ENCODE data around the gene GULP1. TPM values are rescaled to one million over a fixed set of nuclear protein-coding genes. Genes with fewer than 3 reads are reported as not detected.

GULP1 gene, protein sequence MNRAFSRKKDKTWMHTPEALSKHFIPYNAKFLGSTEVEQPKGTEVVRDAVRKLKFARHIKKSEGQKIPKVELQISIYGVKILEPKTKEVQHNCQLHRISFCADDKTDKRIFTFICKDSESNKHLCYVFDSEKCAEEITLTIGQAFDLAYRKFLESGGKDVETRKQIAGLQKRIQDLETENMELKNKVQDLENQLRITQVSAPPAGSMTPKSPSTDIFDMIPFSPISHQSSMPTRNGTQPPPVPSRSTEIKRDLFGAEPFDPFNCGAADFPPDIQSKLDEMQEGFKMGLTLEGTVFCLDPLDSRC
- total RNA-seq (ENCODE audit: low replicate concordance), result 4.1 and 17.1 TPM in 2 replicates

DNA sequence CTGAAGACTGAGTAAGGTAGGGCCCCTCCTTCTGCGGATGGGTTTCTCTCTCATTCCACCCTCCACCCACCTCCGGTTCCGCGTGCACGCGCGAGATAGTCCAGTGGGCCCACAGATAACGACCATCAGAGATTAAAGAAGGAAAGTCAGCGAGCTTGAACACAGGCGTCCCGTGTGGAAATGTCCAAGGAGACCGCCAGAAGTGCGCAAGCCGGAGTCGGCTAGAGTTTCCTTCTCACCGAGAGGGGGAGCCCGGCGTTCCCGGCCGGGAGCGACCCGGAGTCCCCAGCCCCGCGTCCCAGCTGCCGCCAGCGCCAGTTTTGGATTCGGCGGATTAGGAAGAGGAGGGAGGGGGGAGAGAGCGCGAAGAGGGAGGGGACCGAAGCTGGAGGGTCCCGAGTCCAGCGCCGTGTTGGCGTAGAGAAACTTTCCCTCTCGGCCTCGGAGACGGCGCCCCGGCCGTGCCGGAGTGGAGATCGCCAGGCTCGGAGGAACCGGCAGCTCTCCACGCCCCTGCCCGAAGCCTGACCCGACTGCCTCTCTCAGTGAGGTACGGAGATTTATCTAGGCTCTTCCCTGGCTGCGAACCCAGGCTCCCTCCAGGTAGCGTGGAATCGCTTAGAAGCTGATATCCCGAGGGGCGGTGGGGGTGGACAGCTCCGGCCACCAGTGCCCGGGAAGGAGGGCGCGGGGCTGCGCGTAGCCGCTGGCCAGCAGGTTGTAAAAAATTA, at the start of gene GULP1:
Gene GULP1, plus strand, starts transcription at position 258 of the 731 bp plus-strand sequence. CDS start 185,829 bp downstream, outside the sequence.

